PFSK-1 (cell line): Measurements from ENCODE around the gene POU3F2.

Experiments used
- POLR2AphosphoS5 ChIP-seq: IDR thresholded peaks from 2 replicates; pipeline ENCODE4 v1.6.1; 2012; ENCODE audit warnings: low read depth, mild to moderate bottlenecking, control low read depth, low read length, moderate library complexity
- SIN3A ChIP-seq: IDR thresholded peaks from 2 replicates; pipeline ENCODE4 v1.6.1; 2012; ENCODE audit warnings: mild to moderate bottlenecking, low read length, moderate library complexity, borderline replicate concordance; ENCODE audit not compliant: insufficient read depth
- TAF1 ChIP-seq: IDR thresholded peaks from 2 replicates; pipeline ENCODE4 v1.6.1; 2012; ENCODE audit warnings: low read length, control low read depth, borderline replicate concordance; ENCODE audit not compliant: insufficient read depth

GRCh38 chr6:98787435-98787834 lies 46.9 kb upstream of the POU3F2 start:
- TF ChIP-seq POLR2AphosphoS5 (no peak), TAF1 (no peak), SIN3A (no peak)
